ENCODE results near the gene HIPK3.

GRCh38 chr11:33360642-33361041, 103.5 kb downstream of the HIPK3 start:
- TF ChIP-seq CTCF (IDR thresholded peaks at IDR 0.05; ENCODE audit: insufficient read depth, low read length) (no peak), REST (IDR thresholded peaks at IDR 0.05; ENCODE audit: insufficient replicate concordance, low read depth) (no peak), GABPA (IDR thresholded peaks at IDR 0.05; ENCODE audit: low read depth) (no peak), POLR2AphosphoS5 (IDR thresholded peaks at IDR 0.05; ENCODE audit: low read depth) (no peak), SPI1 (IDR thresholded peaks at IDR 0.05; ENCODE audit: borderline replicate concordance, low read depth) (no peak)
